SH-SY5Y (cell line): ENCODE data around the gene ZNF346.

ENCODE experiments used
- GATA2 ChIP-seq: IDR thresholded peaks from 2 replicates; pipeline ENCODE4 v1.6.1; 2011; ENCODE audit warnings: mild to moderate bottlenecking, low read depth, low read length
- GATA3 ChIP-seq: IDR thresholded peaks from 2 replicates; pipeline ENCODE4 v1.6.1; 2011; ENCODE audit warnings: low read depth, mild to moderate bottlenecking, low read length, moderate library complexity

Gene ZNF346, protein sequence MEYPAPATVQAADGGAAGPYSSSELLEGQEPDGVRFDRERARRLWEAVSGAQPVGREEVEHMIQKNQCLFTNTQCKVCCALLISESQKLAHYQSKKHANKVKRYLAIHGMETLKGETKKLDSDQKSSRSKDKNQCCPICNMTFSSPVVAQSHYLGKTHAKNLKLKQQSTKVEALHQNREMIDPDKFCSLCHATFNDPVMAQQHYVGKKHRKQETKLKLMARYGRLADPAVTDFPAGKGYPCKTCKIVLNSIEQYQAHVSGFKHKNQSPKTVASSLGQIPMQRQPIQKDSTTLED

GRCh38 chr5:177022386-177023302 is at the start of gene ZNF346:
TSS of gene ZNF346 (plus strand) at chr5:177022696. CDS start at chr5:177022739, 43 bp downstream.
- no peak for TF ChIP-seq GATA2
- TF ChIP-seq GATA3 = no peak

- TF ChIP-seq GATA3 (no peak), GATA2 (no peak)
Measured at GRCh38 chr5:176979669-176980068, 42.8 kb upstream of the ZNF346 start.

- no peak for TF ChIP-seq GATA2
Measured at GRCh38 chr5:176980818-176981217, 41.7 kb upstream of the ZNF346 start.

GRCh38 chr5:176985516-176985915 is 37.0 kb upstream of the ZNF346 start:
- TF ChIP-seq GATA3 (no peak), GATA2 (no peak)

- no peak for TF ChIP-seq GATA3
Measured at GRCh38 chr5:176986280-176986679, 36.2 kb upstream of the ZNF346 start.

DNA sequence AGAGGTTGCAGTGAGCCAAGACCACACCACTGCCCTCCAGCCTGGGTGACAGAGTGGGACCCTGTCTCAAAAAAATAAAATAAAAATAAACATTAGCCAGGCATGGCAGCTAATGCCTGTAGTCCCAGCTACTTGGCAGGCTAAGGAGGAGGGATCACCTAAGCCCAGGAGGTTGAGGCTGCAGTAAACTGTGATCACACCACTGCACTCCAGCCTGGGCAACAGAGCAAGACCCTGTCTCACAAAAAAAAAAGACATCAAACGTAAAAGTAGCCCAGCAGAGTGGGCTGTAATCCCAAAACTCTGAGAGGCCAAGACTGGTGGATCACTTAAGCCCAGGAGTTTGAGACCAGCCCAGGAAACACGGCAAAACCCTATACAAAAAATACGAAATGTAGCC is 34.9 kb upstream of the ZNF346 start:
- TF ChIP-seq GATA2 = no peak
- no peak for TF ChIP-seq GATA3

- no peak for TF ChIP-seq GATA3
- no peak for TF ChIP-seq GATA2
Measured at GRCh38 chr5:176994460-176995121, 27.9 kb upstream of the ZNF346 start.

DNA sequence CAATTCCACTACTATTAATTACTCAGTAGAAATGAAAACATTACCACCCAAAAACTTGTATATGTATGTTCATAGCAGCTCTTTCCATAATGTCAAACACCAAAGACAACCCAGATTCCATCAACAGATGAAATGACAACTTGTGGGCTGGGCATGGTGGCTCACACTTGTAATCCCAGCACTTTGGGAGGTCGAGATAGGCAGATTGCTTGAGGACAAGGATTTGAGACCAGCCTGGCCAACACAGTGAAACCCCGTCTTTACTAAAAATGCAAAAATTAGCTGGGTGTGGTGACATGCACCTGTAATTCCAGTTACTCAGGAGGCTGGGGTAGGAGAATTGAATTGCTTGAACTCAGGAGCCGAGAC is 27.4 kb upstream of the ZNF346 start:
- TF ChIP-seq GATA2 (no peak), GATA3 (no peak)

- TF ChIP-seq GATA2 (no peak), GATA3 (no peak)
Measured at GRCh38 chr5:176995896-176996767, 26.4 kb upstream of the ZNF346 start.

DNA sequence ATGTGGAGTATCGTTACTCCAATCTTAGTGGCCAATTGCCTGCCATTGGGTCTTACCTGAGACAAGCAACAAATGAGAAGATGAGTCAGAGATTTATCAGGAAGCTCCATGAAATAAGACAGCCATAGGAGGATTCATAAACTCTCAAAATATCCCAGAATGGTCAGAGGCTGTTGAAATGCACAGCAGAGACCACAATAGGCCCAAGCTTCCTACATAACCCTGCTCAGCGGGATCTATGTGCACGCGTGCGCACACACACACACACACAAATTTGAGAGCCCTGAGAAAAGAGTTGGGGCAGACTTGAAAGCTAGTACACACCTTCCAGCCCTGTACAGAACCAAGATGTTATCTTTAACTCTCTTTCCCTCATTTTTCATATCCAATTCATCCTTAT is 25.7 kb upstream of the ZNF346 start:
- no peak for TF ChIP-seq GATA3
- TF ChIP-seq GATA2 = no peak

DNA sequence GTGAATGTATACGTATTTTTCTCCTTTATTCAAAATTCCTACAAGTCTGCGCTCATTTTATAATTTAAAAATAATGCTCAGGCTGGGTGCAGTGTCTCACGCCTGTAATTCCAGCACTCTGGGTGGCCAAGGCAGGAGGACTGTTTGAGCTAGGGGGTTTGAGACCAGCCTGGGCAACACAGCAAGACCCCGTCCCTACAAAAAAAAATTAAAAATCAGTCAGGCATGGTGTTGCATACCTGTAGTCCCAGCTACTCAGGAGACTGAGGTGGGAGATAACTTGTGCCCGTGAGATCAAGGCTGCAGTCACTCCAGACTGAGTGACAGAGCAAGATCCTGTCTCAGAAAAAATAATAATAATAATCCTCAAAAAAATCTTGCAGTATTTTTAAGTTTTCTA is 23.7 kb upstream of the ZNF346 start:
- TF ChIP-seq GATA3 (no peak), GATA2 (no peak)

GRCh38 chr5:177003649-177004048 is 18.8 kb upstream of the ZNF346 start:
- no peak for TF ChIP-seq GATA3
- no peak for TF ChIP-seq GATA2

GRCh38 chr5:177004961-177005360 is 17.5 kb upstream of the ZNF346 start:
- TF ChIP-seq GATA3 = no peak
- no peak for TF ChIP-seq GATA2
